NCI-H446 (cell line): Measurements from ENCODE around the gene NRG3.

Experiments used
- DNase-seq, 2 experiments: peaks; one replicate each; lab custom pipeline; 2025; lab: John Stamatoyannopoulos, UW

Gene NRG3

DNA sequence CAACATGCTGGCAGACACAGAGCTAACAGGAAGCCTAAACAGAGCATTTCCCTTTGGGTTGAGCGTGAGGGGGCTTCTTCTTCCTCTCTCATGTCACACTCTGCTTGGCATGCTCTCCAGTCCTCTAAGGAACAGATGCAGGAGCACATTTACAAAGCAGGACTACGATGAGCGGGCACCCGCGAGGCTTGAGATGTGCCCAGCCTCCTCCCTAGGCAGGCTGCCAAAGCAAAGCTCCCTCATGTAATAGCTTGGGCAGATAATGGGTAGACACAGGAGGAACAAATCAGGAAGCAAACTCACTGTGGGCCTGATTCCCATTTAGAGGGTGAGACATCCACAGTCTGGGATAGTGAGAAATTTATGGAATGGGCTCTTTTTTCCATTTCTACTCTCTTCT lies 519.1 kb downstream of the NRG3 start:
- peak; percentile 90 to 94 for DNase-seq

DNA sequence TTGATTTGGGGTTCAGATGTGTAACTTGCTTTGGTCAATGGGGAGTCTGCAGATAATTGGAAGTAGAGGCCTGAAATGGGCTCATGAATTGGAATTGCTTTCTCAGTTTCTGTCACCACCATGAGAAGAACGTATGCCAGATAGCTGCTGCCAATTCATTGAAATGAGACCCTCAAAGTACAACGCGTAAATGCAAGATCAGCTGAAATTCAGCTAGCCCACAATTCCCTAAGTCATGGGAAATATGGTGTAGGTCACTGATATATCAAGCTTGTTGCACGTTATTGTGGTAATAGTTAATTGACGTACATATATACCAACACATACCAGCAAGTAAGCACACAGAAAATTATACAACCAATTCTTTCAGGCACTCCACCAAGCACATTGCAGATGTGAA lies 520.0 kb downstream of the NRG3 start:
- no peak for DNase-seq

DNA sequence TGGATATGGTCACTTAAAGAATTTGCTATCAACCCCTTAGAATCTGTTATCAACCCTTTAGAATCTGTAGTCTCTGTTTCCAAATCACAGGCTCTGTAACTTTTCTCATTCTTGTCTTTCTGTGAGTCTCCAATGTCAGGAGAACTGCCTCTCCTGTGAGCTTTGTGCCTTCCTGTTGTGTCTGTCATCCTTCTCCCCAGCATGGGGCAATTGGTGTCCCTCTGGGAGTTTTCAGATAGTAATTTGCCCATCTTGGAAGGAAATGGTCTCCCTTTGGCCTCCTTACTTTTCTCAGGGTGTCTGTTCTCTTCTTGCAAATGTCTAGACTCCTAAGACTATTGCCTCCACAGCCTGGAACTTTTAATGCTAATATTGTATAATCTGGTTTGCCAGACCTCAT lies 521.9 kb downstream of the NRG3 start:
- DNase-seq, result no peak

DNA sequence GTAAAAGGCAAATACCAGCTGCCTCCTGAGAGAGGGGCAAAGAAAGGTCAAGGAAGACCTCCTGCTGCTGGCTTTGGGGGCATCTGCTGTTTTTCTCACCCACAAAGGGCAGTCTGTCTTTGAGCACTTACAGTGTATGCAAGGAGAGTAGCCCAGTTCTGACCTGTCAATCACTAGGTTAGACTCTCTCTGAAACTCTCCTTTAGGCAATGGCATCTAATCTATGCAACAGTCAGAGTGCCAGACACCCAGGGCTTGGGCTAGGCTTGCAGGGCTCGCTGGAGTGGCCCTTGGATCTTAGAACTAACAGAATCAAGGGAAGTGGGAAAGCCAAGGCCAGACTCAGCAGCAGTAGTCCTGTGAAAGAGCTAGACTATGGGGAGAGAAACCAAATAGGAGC lies 522.9 kb downstream of the NRG3 start:
- no peak for DNase-seq

- no peak for DNase-seq
These were observed 524.9 kb downstream of the NRG3 start for GRCh38 chr10:82399850-82400249.

DNA sequence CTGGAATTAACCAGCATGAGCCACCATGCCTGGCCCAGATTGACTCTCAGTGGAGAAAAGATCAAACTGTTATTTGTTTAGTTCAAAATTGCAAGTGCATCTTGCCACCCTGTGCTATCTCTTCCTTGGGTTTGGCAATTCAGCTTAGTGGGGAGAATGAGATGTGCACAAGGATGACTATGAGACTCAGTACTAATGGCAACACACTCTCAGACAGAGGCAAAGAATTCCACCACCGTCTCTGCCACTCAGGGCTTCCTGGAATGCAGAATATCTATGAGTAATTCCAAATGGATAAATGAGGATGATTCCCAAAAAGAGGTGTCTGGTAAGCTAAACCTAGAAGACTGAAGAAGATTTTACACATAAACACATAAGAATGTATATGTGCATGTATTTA lies 525.8 kb downstream of the NRG3 start:
- DNase-seq, result no peak

DNA sequence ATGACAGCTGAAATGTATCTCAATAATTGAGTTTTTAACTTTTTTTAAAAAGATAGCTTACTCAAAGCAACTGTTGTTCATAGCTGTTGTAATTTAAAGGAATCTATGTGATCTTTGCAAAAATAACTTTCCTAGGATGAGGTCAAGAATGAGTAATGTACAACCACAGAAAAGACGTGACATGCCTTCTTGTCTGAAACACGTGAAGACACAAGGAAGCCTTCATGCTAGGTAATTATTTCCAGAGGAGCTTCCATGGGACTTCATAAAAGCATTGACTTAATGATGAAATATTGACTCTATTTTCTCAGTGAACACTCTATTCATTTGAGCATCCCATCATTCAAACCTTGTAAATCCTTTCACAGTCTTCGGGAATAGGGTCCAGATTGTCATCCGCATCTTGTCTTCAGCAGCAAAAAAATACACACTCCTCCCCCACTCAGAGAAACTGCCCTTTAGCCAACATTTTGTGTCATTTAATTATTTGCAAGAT lies 528.0 kb downstream of the NRG3 start:
- no peak for DNase-seq

DNA sequence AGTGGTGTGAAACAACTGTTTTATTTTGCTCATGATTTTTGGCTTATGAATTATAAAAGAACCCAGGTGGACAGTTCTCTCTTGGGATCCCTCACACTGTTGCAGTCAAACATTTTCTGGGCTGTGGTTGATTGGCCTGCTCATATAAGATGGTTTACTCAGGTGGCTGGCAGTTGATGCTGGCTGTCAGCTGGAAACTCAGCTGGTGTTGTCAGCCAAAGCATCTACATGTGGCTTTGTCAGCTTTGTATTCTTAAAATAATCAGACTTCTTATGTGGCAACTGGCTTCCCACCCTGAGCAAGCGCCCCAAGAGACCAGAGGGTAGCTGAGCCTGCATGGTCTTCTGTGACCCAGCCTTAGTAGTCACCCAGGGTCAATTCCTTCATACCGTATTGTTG lies 534.7 kb downstream of the NRG3 start:
- peak in 1 of 2 experiments; percentile 19 for DNase-seq

DNA sequence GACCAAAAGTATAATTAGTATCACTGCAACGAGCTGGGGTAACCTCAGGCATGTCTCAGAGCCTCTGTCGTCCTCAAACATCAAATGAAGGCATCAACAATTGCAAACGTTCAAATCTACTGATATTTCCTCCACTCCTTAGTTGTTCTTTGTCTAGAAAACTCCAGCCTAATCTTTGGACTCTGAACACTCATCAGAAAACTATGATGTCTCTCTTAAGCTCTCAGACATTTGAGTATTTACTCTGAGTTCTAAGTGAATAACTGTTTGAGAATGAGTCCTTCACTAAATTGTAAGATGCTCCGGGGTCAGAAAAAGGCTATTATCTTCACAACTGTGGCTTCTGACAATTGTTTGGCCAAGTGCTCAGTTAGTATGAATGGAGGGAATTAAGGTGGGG lies 536.4 kb downstream of the NRG3 start:
- no peak for DNase-seq

DNA sequence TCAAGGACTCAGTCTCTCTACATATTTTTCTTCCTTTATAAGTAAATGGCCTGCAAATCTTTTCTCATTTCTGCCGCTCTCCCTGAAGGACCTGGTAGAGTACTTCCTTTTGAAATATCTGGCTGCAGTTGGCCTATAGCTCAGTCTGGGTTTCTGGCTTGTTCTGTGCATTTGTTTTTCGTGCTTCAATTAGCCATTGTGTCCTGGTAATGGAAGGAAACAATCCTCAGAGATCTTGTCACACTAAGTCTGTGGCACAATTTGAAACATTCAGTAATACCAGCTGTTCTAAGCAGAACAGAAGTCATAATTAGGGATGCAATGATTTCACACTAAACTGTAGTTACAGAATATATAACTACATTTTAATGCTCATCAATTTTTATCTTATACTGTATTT lies 545.0 kb downstream of the NRG3 start:
- DNase-seq, result no peak

DNA sequence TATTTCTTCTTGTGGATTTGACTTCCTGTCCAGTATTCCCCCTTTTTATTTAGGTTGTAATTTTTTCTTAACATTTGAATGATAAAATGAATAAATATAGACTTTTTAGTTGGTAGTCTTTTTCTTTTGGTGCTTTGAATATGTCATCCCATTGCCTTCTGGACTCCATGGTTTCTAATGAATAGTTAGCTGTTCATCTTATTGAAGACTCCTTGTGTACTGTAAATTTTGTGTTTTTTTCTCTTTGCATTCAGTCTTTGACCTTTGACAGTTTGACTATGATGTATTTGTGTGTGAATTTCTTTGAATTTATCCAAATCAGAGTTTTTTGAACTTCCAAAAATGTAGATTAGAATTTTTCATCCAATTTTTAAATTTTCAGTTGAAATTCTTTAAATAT lies 554.3 kb downstream of the NRG3 start:
- no peak for DNase-seq

DNA sequence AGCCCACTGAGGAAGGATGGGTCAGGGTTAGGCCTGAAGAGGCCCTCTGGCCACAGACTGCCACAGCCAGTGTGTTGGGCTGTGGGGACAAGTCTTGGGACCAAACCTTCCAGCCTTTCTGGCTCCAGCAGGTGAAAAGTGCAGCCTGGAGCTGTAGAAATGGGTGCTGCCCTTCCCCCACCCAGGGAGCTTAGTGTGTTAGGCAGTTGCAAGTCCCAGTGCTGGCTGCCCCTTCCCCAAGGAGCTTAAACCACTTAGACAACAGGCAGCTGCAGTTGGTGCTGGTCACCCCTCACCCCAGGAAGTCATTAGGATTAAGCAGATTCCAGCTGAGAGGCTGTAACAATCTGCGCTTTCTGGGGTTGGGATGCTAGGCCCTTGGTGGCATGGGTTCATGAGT lies 563.3 kb downstream of the NRG3 start:
- DNase-seq, result no peak

DNA sequence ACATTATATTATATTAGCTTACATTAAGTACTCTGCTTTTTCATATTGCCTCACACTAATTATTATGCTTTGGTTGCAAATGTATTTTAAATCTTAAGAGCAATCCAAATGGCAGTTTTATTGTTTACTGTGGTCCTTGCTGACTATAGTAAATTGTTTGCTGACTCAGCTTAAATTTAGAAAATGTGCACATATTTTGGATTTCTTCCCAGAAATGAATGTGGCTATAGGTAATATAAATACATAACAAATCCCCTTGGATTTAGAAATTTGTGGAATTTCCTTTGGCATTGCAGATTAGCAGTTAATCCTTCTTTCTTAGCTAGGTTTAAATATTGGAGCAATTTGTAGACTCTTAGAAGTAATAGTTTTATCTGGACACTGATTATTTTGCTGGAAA lies 565.8 kb downstream of the NRG3 start:
- peak in 1 of 2 experiments; percentile 32 for DNase-seq

DNA sequence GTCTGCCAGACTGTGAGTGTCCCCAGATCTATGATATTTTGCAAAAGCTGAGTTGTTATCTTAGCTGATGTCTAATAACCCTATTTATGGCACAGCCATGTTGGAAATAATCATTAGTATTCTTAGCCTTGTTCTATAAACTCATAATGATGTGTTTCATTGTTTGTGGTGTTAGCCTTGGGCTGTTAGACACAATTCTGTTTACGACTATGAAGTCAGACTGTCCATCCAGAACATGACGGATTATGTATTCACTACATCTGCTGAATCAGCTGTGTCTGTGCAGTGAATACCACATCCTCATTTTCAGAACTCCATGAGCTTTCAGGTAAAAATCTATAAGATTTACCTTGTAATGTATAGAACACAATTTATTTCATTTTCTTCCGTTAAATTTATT lies 577.1 kb downstream of the NRG3 start:
- DNase-seq, result no peak

DNA sequence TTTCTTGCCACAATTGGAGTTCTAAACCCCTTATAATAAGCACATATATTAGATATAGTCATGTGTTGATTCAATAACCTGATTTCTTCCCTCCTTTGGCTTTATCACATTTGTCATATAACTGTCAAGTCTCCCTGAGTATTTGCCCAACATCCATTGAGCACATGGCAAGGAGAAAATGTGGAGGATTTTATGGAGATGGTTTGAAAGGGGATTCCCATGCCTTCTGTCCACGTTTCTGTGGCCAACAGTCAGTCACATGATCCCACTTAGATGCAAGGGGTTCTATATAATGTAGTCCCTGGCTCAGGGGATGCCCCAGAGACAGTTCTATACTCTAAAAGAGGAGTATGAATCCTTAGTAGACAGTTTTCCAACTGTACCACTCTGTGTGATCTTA lies 577.7 kb downstream of the NRG3 start:
- peak in 1 of 2 experiments; percentile 2 for DNase-seq

DNA sequence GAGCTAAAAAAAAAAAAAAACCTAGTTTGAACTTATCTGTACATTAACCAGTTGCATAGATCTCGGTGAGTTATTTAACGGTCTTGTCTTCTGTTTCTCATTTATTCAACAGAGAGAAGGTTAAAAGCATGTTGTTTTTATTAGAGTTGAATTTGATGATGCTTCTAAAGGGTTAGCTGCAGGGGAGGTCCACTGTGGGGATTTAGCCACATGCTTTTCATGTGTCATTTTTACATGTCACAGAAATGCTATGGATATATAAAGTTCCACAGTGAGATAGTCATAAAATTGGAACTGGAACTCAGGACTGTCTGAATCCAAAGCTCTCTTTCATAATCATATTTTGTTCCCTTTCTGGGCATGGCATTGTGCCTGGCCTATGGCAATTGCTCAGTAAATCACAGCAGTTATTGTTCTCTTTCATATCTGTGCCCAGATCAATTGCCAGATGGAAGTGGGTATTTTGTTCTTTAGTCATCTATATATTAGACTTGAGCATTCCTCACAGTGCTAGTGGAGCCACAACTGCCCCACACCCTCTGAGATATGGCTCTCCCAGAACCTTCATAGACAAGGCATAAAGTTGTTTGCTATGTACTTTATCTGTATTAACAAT lies 578.8 kb downstream of the NRG3 start:
- DNase-seq, result no peak

GRCh38 chr10:82462910-82463551 lies 588.0 kb downstream of the NRG3 start:
- DNase-seq, result peak; percentile 59 to 80

GRCh38 chr10:82463614-82464013 lies 588.6 kb downstream of the NRG3 start:
- peak in 1 of 2 experiments; percentile 6 for DNase-seq

DNA sequence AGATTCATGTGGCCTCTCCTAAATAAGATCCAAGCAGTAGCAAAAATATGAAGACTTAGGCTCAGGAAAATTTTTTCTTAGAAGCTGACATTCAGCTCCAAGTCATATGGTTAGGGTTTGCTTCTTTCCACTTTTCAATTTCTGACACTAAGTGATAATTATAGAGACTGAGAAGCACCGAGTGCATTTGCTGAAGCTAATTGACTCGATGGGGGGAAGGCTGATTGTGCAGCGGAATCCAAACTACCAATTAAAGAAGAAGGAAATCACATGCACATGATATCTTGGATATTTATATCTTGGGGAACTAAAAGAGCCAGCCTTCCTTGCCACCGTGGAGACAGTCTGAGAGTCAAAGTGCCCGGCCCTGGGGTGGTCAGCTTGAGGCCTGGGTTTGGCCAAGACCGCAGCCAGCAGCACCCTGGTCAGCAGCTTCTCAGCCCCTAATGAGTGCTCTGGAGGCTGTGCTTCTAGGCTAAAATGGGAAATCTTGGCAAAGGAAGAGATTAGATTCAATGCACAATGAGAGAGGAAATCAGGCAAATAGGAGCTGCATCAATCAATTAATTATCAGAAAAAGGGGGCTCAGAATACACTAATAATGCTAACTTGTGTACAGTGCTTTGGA lies 589.3 kb downstream of the NRG3 start:
- DNase-seq, result peak; percentile 27 to 37

GRCh38 chr10:82464966-82465365 lies 590.0 kb downstream of the NRG3 start:
- peak; percentile 45 to 79 for DNase-seq

DNA sequence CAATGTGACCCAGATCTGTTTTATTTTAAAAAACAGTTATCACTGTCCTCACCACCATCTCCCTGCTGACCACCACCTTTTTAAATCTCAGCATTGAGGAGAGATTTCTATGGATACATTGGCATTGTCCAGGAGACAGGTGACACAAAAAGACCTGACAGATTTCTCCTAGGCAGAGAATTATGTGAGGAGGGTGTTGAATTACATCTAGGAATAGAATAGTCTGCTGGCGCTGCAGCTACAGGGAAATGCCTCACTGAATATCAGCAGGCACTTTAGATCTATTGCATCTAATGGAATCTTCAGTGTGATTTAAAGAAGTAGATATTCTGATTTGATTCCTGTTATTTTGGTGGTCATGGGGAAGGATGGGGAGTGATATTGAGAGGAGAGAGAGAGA lies 593.5 kb downstream of the NRG3 start:
- DNase-seq, result no peak

DNA sequence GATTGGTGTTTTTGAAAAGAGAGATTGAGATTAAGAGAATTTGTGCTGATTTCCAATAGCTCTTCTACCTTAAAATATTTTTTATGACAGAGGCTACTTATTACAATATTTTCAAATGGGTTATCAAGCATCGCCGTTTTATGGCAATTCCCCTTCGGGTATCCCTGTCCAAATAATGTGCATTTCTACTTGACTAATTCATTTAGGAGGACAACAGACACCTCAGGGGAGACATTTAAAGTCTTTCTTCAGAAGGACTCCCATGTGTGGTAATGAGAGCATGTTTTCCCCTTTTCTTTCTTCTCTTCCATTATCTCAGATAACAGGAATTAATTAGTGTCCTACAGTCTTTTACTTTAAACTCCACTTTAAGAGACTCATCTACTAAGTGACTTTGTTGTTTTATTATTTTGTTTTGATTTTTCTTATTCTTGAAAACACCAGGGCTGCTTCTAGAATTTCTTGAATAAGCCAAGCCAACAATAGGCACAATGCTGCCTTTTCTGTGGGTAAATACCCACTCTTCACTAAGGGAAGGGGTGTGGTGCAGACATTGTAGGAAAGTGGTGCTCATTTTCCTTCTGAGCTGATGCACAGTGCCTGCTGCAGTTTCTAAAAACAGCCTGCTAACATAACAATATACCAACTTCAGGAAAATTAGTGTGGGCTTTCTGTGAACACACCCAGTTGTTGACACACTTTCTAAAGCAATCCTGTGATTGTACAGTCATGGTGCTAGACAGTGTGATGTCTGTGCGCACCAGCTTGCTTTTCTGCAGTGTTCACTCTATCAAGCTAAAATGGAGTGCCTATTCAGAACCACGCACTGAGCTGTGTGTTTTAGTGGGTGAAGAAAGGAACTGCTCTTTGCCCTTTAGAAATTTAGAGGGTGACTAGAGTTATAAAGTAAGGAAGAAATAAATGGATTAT lies 597.7 kb downstream of the NRG3 start:
- DNase-seq, result no peak
